Measurements from ENCODE around the gene FAM81A.

DNA sequence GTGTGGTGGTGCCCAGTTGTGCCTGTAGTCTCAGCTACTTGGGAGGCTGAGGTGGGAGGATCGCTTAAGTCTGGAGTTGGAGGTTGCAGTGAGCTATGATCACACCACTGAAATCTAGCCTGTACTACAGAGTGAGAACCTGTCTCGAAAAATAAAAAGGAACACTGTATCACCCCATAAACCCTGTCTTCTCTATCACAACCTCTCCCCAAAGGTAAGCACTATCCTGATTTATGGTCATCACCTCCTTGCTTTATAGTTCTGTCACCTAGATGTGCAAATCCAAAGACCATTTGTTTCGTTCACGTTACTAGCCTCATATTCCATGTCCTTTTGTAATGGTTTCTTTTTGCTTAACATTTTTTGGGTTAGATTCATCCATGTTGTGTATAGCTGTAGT, 123.6 kb downstream of the FAM81A start:
- TF ChIP-seq, protein P1, sequence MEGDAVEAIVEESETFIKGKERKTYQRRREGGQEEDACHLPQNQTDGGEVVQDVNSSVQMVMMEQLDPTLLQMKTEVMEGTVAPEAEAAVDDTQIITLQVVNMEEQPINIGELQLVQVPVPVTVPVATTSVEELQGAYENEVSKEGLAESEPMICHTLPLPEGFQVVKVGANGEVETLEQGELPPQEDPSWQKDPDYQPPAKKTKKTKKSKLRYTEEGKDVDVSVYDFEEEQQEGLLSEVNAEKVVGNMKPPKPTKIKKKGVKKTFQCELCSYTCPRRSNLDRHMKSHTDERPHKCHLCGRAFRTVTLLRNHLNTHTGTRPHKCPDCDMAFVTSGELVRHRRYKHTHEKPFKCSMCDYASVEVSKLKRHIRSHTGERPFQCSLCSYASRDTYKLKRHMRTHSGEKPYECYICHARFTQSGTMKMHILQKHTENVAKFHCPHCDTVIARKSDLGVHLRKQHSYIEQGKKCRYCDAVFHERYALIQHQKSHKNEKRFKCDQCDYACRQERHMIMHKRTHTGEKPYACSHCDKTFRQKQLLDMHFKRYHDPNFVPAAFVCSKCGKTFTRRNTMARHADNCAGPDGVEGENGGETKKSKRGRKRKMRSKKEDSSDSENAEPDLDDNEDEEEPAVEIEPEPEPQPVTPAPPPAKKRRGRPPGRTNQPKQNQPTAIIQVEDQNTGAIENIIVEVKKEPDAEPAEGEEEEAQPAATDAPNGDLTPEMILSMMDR (IDR thresholded peaks at IDR 0.05): no peak
- no peak for TF ChIP-seq POLR2A (IDR thresholded peaks at IDR 0.05)
